Astrocyte (in vitro differentiated cells and primary cell): ENCODE results near the gene IGDCC3.

Experiments
- EZH2 ChIP-seq: IDR thresholded peaks from 2 replicates; pipeline ENCODE4 v1.6.1; 2012; ENCODE audit warnings: mild to moderate bottlenecking, low read length, inconsistent platforms; ENCODE audit not compliant: insufficient read depth
- TF ChIP-seq, protein P1 (sequence below): IDR thresholded peaks from 2 replicates; pipeline ENCODE4 v1.5.1; 2011; ENCODE audit warnings: low read depth, mild to moderate bottlenecking, inconsistent platforms, low read length, moderate library complexity; ENCODE audit not compliant: insufficient read depth

GRCh38 chr15:65305776-65306175 is 72.0 kb downstream of the IGDCC3 start:
- TF ChIP-seq, protein P1, sequence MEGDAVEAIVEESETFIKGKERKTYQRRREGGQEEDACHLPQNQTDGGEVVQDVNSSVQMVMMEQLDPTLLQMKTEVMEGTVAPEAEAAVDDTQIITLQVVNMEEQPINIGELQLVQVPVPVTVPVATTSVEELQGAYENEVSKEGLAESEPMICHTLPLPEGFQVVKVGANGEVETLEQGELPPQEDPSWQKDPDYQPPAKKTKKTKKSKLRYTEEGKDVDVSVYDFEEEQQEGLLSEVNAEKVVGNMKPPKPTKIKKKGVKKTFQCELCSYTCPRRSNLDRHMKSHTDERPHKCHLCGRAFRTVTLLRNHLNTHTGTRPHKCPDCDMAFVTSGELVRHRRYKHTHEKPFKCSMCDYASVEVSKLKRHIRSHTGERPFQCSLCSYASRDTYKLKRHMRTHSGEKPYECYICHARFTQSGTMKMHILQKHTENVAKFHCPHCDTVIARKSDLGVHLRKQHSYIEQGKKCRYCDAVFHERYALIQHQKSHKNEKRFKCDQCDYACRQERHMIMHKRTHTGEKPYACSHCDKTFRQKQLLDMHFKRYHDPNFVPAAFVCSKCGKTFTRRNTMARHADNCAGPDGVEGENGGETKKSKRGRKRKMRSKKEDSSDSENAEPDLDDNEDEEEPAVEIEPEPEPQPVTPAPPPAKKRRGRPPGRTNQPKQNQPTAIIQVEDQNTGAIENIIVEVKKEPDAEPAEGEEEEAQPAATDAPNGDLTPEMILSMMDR, result no peak
- TF ChIP-seq EZH2, result no peak
